HG03565 (cell line): ENCODE results near the gene NAE1.

Experiments used
- ATAC-seq: cut with Tn5 transposase; IDR thresholded peaks from one replicate; pipeline ENCODE4 v1.9.1; 2021; ENCODE audit warnings: mild to moderate bottlenecking, moderate library complexity; ENCODE audit not compliant: unreplicated experiment

Gene NAE1

GRCh38 chr16:66850115-66850815 lies 19.5 kb upstream of the NAE1 start:
- no peak for ATAC-seq

GRCh38 chr16:66849549-66849948 lies 18.8 kb upstream of the NAE1 start:
- ATAC-seq, result no peak

- ATAC-seq, result no peak
Observed at GRCh38 chr16:66849021-66849420, 18.2 kb upstream of the NAE1 start.

GRCh38 chr16:66848172-66848571 lies 17.4 kb upstream of the NAE1 start:
- no peak for ATAC-seq

GRCh38 chr16:66847533-66848067 lies 16.8 kb upstream of the NAE1 start:
- ATAC-seq, result no peak

GRCh38 chr16:66846831-66847230 lies 16.1 kb upstream of the NAE1 start:
- no peak for ATAC-seq

GRCh38 chr16:66846266-66846665 lies 15.5 kb upstream of the NAE1 start:
- no peak for ATAC-seq

- no peak for ATAC-seq
Observed at GRCh38 chr16:66845791-66846221, 15.0 kb upstream of the NAE1 start.

- ATAC-seq, result no peak
Observed at GRCh38 chr16:66845080-66845410, 14.3 kb upstream of the NAE1 start.

GRCh38 chr16:66844342-66845079 lies 13.7 kb upstream of the NAE1 start, which contains the start of gene CA7:
CA7 (plus strand) TSS chr16:66844414; CDS start chr16:66844488, 74 bp downstream.
- no peak for ATAC-seq

GRCh38 chr16:66844009-66844341 lies 13.2 kb upstream of the NAE1 start:
- no peak for ATAC-seq

- ATAC-seq, result no peak
Observed at GRCh38 chr16:66843191-66843590, 12.4 kb upstream of the NAE1 start.

- ATAC-seq, result no peak
Observed at GRCh38 chr16:66842765-66843164, 12.0 kb upstream of the NAE1 start.

- no peak for ATAC-seq
Observed at GRCh38 chr16:66841366-66841765, 10.6 kb upstream of the NAE1 start.

- no peak for ATAC-seq
Observed at GRCh38 chr16:66840883-66841282, 10.1 kb upstream of the NAE1 start.

- no peak for ATAC-seq
Observed at GRCh38 chr16:66834746-66835145, 4.0 kb upstream of the NAE1 start.

GRCh38 chr16:66832661-66833305 lies 2.0 kb upstream of the NAE1 start:
- no peak for ATAC-seq

GRCh38 chr16:66832190-66832589 lies 1.4 kb upstream of the NAE1 start:
- ATAC-seq, result no peak

- ATAC-seq, result no peak
Observed at GRCh38 chr16:66824006-66824405, 6.8 kb downstream of the NAE1 start.

GRCh38 chr16:66814734-66815133 lies 16.0 kb downstream of the NAE1 start:
- ATAC-seq, result no peak

GRCh38 chr16:66811043-66811442 lies 19.7 kb downstream of the NAE1 start:
- ATAC-seq, result no peak

- no peak for ATAC-seq
Observed at GRCh38 chr16:66810391-66810790, 20.4 kb downstream of the NAE1 start.
